Caco-2 (cell line): ENCODE data around the gene CDK5RAP2. TPM values are rescaled to one million over a fixed set of nuclear protein-coding genes. Genes with fewer than 3 reads are reported as not detected.

Experiments
- BruUV-seq: library from RNA; stranded (reverse); fragments of 400-500 nt; replicated peaks from 2 replicates; lab custom pipeline; 2021; lab: Mats Ljungman, UMichigan
- CTCF ChIA-PET: fragments of 300-600 bp; sonication (Branson Sonifier 250); formaldehyde crosslinking; loops from one replicate; lab custom pipeline; 2022; ENCODE audit warnings: antibody characterized with exemption; lab: Charles Lee
- POLR2A ChIA-PET: fragments of 300-600 bp; sonication (Branson Sonifier 250); formaldehyde crosslinking; loops from one replicate; lab custom pipeline; 2022; ENCODE audit warnings: antibody characterized with exemption; lab: Charles Lee
- DNase-seq, 2 experiments: peaks; one replicate each; pipeline versions ENCODE4 v3.0.0 to v3.0.0-alpha.2; 2020 to 2022
- H3K27me3 ChIP-seq: replicated peaks from 2 replicates; pipeline ENCODE4 v1.6.0; 2011; ENCODE audit warnings: low read length; ENCODE audit not compliant: control insufficient read depth, insufficient read depth
- H3K36me3 ChIP-seq: 2 replicates; pipeline ENCODE4 v1.5.1; 2011; ENCODE audit warnings: low read length; ENCODE audit not compliant: control insufficient read depth, insufficient read depth
- H3K4me1 ChIP-seq: fragments of 250-450 bp; sonication (Bioruptor Pico); 2 replicates; pipeline ENCODE4 v1.5.1; 2020; ENCODE audit warnings: mild to moderate bottlenecking
- H3K4me3 ChIP-seq: 2 replicates; pipeline ENCODE4 v1.5.1; 2011; ENCODE audit warnings: low read depth, mild to moderate bottlenecking, control low read depth, low read length
- H3K9me3 ChIP-seq: fragments of 250-450 bp; sonication (Bioruptor Pico); 2 replicates; pipeline ENCODE4 v1.5.1; 2020; ENCODE audit warnings: mild to moderate bottlenecking, moderate library complexity
- H3K27ac Mint-ChIP-seq: one replicate; pipeline ENCODE4 v1.8.0; 2022; ENCODE audit warnings: mixed read lengths; ENCODE audit not compliant: unreplicated experiment
- H3K27me3 Mint-ChIP-seq: one replicate; pipeline ENCODE4 v1.8.0; 2022; ENCODE audit warnings: mixed read lengths; ENCODE audit not compliant: insufficient read depth, unreplicated experiment
- H3K36me3 Mint-ChIP-seq: one replicate; pipeline ENCODE4 v1.8.0; 2022; ENCODE audit warnings: mild to moderate bottlenecking, mixed read lengths; ENCODE audit not compliant: insufficient read depth, unreplicated experiment
- H3K4me1 Mint-ChIP-seq: one replicate; pipeline ENCODE4 v1.8.0; 2022; ENCODE audit warnings: low read depth, mixed read lengths; ENCODE audit not compliant: unreplicated experiment
- H3K4me3 Mint-ChIP-seq: one replicate; pipeline ENCODE4 v1.8.0; 2022; ENCODE audit warnings: mild to moderate bottlenecking, moderate library complexity, mixed read lengths; ENCODE audit not compliant: unreplicated experiment
- H3K9me3 Mint-ChIP-seq: one replicate; pipeline ENCODE4 v1.8.0; 2022; ENCODE audit warnings: mixed read lengths; ENCODE audit not compliant: unreplicated experiment
- CTCF ChIP-seq, 2 experiments: fragments of 200-600 bp in 1 of 2; IDR thresholded peaks; 1 replicate in 1 of 2; 2 replicates in 1 of 2; pipeline versions ENCODE4 v1.5.1 to v1.8.0; 2011 to 2022; ENCODE audit warnings: antibody characterized with exemption in 1 of 2, control low read depth in 1 of 2, inconsistent platforms in 1 of 2, low read depth in 1 of 2, low read length in 1 of 2, mild to moderate bottlenecking in 1 of 2, moderate library complexity in 1 of 2; ENCODE audit not compliant: insufficient read depth in 1 of 2, severe bottlenecking in 1 of 2, unreplicated experiment in 1 of 2
- intact Hi-C: fragments of 100-400 bp; cut with micrococcal nuclease; formaldehyde crosslinking; loops from one replicate; pipeline ENCODE4 v1.10.0; 2022; ENCODE audit not compliant: unreplicated experiment
- total RNA-seq: library from RNA; stranded (reverse); gene quantifications from 2 replicates; pipeline ENCODE4 v1.2.3, GENCODE V29; 2022

Gene CDK5RAP2
- total RNA-seq, 1 experiment from 2014 or later: 71.3 TPM

GRCh38 chr9:120435091-120435490, 144.9 kb downstream of the CDK5RAP2 start:
- Histone ChIP-seq H3K9me3 (no peaks in the 10 kb centered on the region), H3K4me1 (no peaks in the 10 kb centered on the region), H3K27me3 (no peaks in the 10 kb centered on the region), H3K36me3 (peaks cover 2% of the 10 kb centered on the region; the same call in 1 of the 2 replicates), H3K4me3 (no peak overlapping the region)
- peaks cover 33% of the 10 kb centered on the region for H3K36me3 Mint-ChIP-seq
- H3K9me3 Mint-ChIP-seq: no peaks in the 10 kb centered on the region
- no peak for DNase-seq
- TF ChIP-seq CTCF (IDR thresholded peaks at IDR 0.05; ENCODE audit: insufficient read depth in 1 of 2, low read depth in 1 of 2, low read length in 1 of 2, severe bottlenecking in 1 of 2, unreplicated experiment in 1 of 2): no peak
- ChIA-PET CTCF (no interaction called here), POLR2A (no interaction called here)
- intact Hi-C loops: no loop called here
- no peaks in the 10 kb centered on the region for H3K4me1 Mint-ChIP-seq
- H3K4me3 Mint-ChIP-seq: no peak overlapping the region
- H3K27ac Mint-ChIP-seq: no peak overlapping the region
- BruUV-seq: no TSS peak
- H3K27me3 Mint-ChIP-seq: no peaks in the 10 kb centered on the region

- Histone ChIP-seq H3K27me3 (no peaks in the 10 kb centered on the region), H3K4me1 (no peaks in the 10 kb centered on the region), H3K36me3 (peaks cover 2% of the 10 kb centered on the region; the same call in 1 of the 2 replicates), H3K4me3 (no peak overlapping the region), H3K9me3 (no peaks in the 10 kb centered on the region)
- no peak for DNase-seq
- no peaks in the 10 kb centered on the region for H3K4me1 Mint-ChIP-seq
- no peaks in the 10 kb centered on the region for H3K9me3 Mint-ChIP-seq
- BruUV-seq: no TSS peak
- H3K27ac Mint-ChIP-seq: no peak overlapping the region
- ChIA-PET CTCF (no interaction called here), POLR2A (no interaction called here)
- no peaks in the 10 kb centered on the region for H3K27me3 Mint-ChIP-seq
- TF ChIP-seq CTCF (IDR thresholded peaks at IDR 0.05; ENCODE audit: insufficient read depth in 1 of 2, low read depth in 1 of 2, low read length in 1 of 2, severe bottlenecking in 1 of 2, unreplicated experiment in 1 of 2): no peak
- H3K36me3 Mint-ChIP-seq: peaks cover 27% of the 10 kb centered on the region
- intact Hi-C loops: no loop called here
- no peak overlapping the region for H3K4me3 Mint-ChIP-seq
Measured at GRCh38 chr9:120434532-120434931, 145.4 kb downstream of the CDK5RAP2 start.

DNA sequence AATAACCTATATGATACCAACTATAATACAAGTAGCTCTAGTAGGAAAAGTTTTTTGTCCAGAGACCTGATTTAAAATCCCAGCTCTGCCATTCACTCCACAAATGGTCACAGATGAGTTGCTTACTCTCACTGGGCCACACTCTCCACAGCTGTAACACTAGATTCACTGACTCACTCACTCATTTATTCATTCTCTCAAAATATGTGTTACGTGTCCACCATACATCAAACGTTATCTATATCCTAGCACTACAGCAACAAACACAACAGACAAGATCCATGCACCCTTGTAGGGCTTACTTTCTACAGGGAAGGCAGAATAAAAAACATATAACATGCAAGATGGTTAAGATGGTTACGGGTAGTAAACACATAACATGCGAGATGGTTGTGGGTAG, 146.3 kb downstream of the CDK5RAP2 start:
- POLR2A ChIA-PET: no interaction called here
- BruUV-seq: no TSS peak
- CTCF ChIA-PET: no interaction called here
- intact Hi-C loops: no loop called here
- H3K9me3 ChIP-seq: no peaks in the 10 kb centered on the region
- H3K27me3 Mint-ChIP-seq: no peaks in the 10 kb centered on the region
- no peaks in the 10 kb centered on the region for H3K27me3 ChIP-seq
- H3K4me1 ChIP-seq: no peaks in the 10 kb centered on the region
- no peaks in the 10 kb centered on the region for H3K9me3 Mint-ChIP-seq
- no peak for TF ChIP-seq CTCF (IDR thresholded peaks at IDR 0.05; ENCODE audit: insufficient read depth in 1 of 2, low read depth in 1 of 2, low read length in 1 of 2, severe bottlenecking in 1 of 2, unreplicated experiment in 1 of 2)
- H3K36me3 Mint-ChIP-seq: peaks cover 19% of the 10 kb centered on the region
- H3K27ac Mint-ChIP-seq: no peak overlapping the region
- peaks cover 2% of the 10 kb centered on the region; the same call in 1 of the 2 replicates for H3K36me3 ChIP-seq
- H3K4me3 ChIP-seq: no peak overlapping the region
- H3K4me1 Mint-ChIP-seq: no peaks in the 10 kb centered on the region
- DNase-seq: no peak
- H3K4me3 Mint-ChIP-seq: no peak overlapping the region
